Measurements from ENCODE around the gene CHGA. TPM values are rescaled to one million over a fixed set of nuclear protein-coding genes. Genes with fewer than 3 reads are reported as not detected.

The CHGA gene
- total RNA-seq, 6 experiments from 2014 or later, result not detected

GRCh38 chr14:92883066-92883465 is 39.9 kb upstream of the CHGA start:
- Mint-ChIP-seq H3K4me1 (ENCODE audit: low read depth) (no peaks in the 10 kb centered on the region), H3K27me3 (ENCODE audit: insufficient read depth) (peaks cover 35% of the 10 kb centered on the region), H3K27ac (no peak overlapping the region), H3K4me3 (no peak overlapping the region), H3K9me3 (no peaks in the 10 kb centered on the region), H3K36me3 (ENCODE audit: low read depth) (no peaks in the 10 kb centered on the region)
- no peak for DNase-seq
- no peak for TF ChIP-seq CTCF (IDR thresholded peaks at IDR 0.05)

- H3K27ac Mint-ChIP-seq, result no peak overlapping the region
- peaks cover 34% of the 10 kb centered on the region for H3K27me3 Mint-ChIP-seq (ENCODE audit: insufficient read depth)
- no peaks in the 10 kb centered on the region for H3K4me1 Mint-ChIP-seq (ENCODE audit: low read depth)
- H3K9me3 Mint-ChIP-seq, result no peaks in the 10 kb centered on the region
- TF ChIP-seq CTCF (IDR thresholded peaks at IDR 0.05), result no peak
- no peak for DNase-seq
- no peaks in the 10 kb centered on the region for H3K36me3 Mint-ChIP-seq (ENCODE audit: low read depth)
- H3K4me3 Mint-ChIP-seq, result no peak overlapping the region
These were observed 38.5 kb upstream of the CHGA start for GRCh38 chr14:92884410-92884809.

- H3K4me1 Mint-ChIP-seq (ENCODE audit: low read depth), result no peaks in the 10 kb centered on the region
- peaks cover 36% of the 10 kb centered on the region for H3K27me3 Mint-ChIP-seq (ENCODE audit: insufficient read depth)
- TF ChIP-seq CTCF (IDR thresholded peaks at IDR 0.05), result no peak
- H3K27ac Mint-ChIP-seq, result no peak overlapping the region
- H3K9me3 Mint-ChIP-seq, result no peaks in the 10 kb centered on the region
- DNase-seq, result no peak
- H3K4me3 Mint-ChIP-seq, result no peak overlapping the region
- H3K36me3 Mint-ChIP-seq (ENCODE audit: low read depth), result no peaks in the 10 kb centered on the region
These were observed 37.5 kb upstream of the CHGA start for GRCh38 chr14:92885279-92886061.

- no peak for DNase-seq
- no peak overlapping the region for H3K27ac Mint-ChIP-seq
- H3K4me3 Mint-ChIP-seq, result no peak overlapping the region
- H3K4me1 Mint-ChIP-seq (ENCODE audit: low read depth), result no peaks in the 10 kb centered on the region
- no peaks in the 10 kb centered on the region for H3K9me3 Mint-ChIP-seq
- peaks cover 31% of the 10 kb centered on the region for H3K27me3 Mint-ChIP-seq (ENCODE audit: insufficient read depth)
- H3K36me3 Mint-ChIP-seq (ENCODE audit: low read depth), result no peaks in the 10 kb centered on the region
- no peak for TF ChIP-seq CTCF (IDR thresholded peaks at IDR 0.05)
These were observed 36.6 kb upstream of the CHGA start for GRCh38 chr14:92886337-92886736.

GRCh38 chr14:92887157-92887556 is 35.8 kb upstream of the CHGA start:
- H3K4me1 Mint-ChIP-seq (ENCODE audit: low read depth), result no peaks in the 10 kb centered on the region
- no peak overlapping the region for H3K27ac Mint-ChIP-seq
- no peak for DNase-seq
- H3K9me3 Mint-ChIP-seq, result peaks cover 1% of the 10 kb centered on the region; the same call in 1 of the 2 replicates
- H3K36me3 Mint-ChIP-seq (ENCODE audit: low read depth), result no peaks in the 10 kb centered on the region
- no peak for TF ChIP-seq CTCF (IDR thresholded peaks at IDR 0.05)
- H3K27me3 Mint-ChIP-seq (ENCODE audit: insufficient read depth), result peaks cover 31% of the 10 kb centered on the region
- no peak overlapping the region for H3K4me3 Mint-ChIP-seq
